HCT116 (cell line): ENCODE data around the gene PCDHGA2. TPM values are rescaled to one million over a fixed set of nuclear protein-coding genes. Genes with fewer than 3 reads are reported as not detected.

Experiments
- ATAC-seq: fragments of 200-7000 bp; cut with Tn5 transposase; 2 replicates; pipeline ENCODE4 v1.9.1; 2020; ENCODE audit warnings: mild to moderate bottlenecking, moderate library complexity
- BruUV-seq: library from RNA; stranded (reverse); fragments of 400-500 nt; replicated peaks from 2 replicates; lab custom pipeline; 2021; lab: Mats Ljungman, UMichigan
- CTCF ChIA-PET: fragments of 300-600 bp; sonication (Branson Sonifier 250); formaldehyde crosslinking; loops from one replicate; lab custom pipeline; 2021; ENCODE audit warnings: antibody characterized with exemption; lab: Charles Lee
- POLR2A ChIA-PET: fragments of 300-600, 350-600 bp; sonication (Branson Sonifier 250); formaldehyde crosslinking; loops from one replicate; lab custom pipeline; 2021; ENCODE audit warnings: antibody characterized with exemption; lab: Charles Lee
- RAD21 ChIA-PET, 2 experiments: fragments of 300-600 bp; sonication (Branson Sonifier 250); formaldehyde crosslinking; loops; one replicate each; lab custom pipeline; 2023; ENCODE audit warnings: low total read pairs in 2 of 2; ENCODE audit not compliant: uncharacterized antibody in 2 of 2, unreplicated experiment in 2 of 2, low non-redundant PET in 1 of 2; lab: Charles Lee
- DNase-seq: peaks from one replicate; pipeline ENCODE4 v3.0.0-alpha.2; 2010; ENCODE audit warnings: low read depth, low spot score
- H2AFZ ChIP-seq: fragments of 200-600 bp; shearing (Covaris generic), sonication (generic); 2 replicates; pipeline ENCODE4 v1.6.1; 2017; ENCODE audit warnings: low read depth, mixed run types, mixed read lengths, antibody characterized with exemption, low read length; ENCODE audit not compliant: poor library complexity, severe bottlenecking
- H3K27ac ChIP-seq: 2 replicates; pipeline ENCODE4 v1.5.1; 2012; ENCODE audit warnings: low read depth, low read length
- H3K27me3 ChIP-seq: fragments of 200-600 bp; sonication (generic); 2 replicates; pipeline ENCODE4 v1.6.1; 2016; ENCODE audit warnings: mixed run types, low read length, mixed read lengths; ENCODE audit not compliant: insufficient read depth
- H3K36me3 ChIP-seq, 2 experiments: fragments of 200-500 bp in 1 of 2; fragments of 200-600 bp in 1 of 2; sonication (Bioruptor generic) in 1 of 2; sonication (generic) in 1 of 2; 2 replicates each; pipeline versions ENCODE4 v1.5.1 to v1.6.1; 2014 to 2016; ENCODE audit warnings: low read length in 2 of 2, inconsistent platforms in 1 of 2, mixed read lengths in 1 of 2, mixed run types in 1 of 2; ENCODE audit not compliant: insufficient read depth in 2 of 2, control insufficient read depth in 1 of 2
- H3K4me1 ChIP-seq, 2 experiments: fragments of 200-600 bp in 1 of 2; sonication (generic) in 1 of 2; 2 replicates each; pipeline versions ENCODE4 v1.5.1 to v1.6.1; 2012 to 2017; ENCODE audit warnings: low read length in 2 of 2, inconsistent platforms in 1 of 2, mild to moderate bottlenecking in 1 of 2, mixed read lengths in 1 of 2, mixed run types in 1 of 2, moderate library complexity in 1 of 2; ENCODE audit not compliant: insufficient read depth in 2 of 2, control insufficient read depth in 1 of 2
- H3K4me2 ChIP-seq: fragments of 200-600 bp; sonication (generic); 2 replicates; pipeline ENCODE4 v1.6.1; 2017; ENCODE audit warnings: mixed run types, low read length, mixed read lengths
- H3K4me3 ChIP-seq, 2 experiments: fragments of 200-600 bp in 1 of 2; sonication (generic) in 1 of 2; replicated peaks in 1 of 2; 2 replicates each; pipeline ENCODE4 v1.5.1; 2011 to 2016; ENCODE audit warnings: low read length in 2 of 2, control low read depth in 1 of 2, low read depth in 1 of 2, mild to moderate bottlenecking in 1 of 2, mixed read lengths in 1 of 2, mixed run types in 1 of 2
- H3K79me2 ChIP-seq: fragments of 200-600 bp; sonication (generic); 2 replicates; pipeline ENCODE4 v1.6.1; 2017; ENCODE audit warnings: mild to moderate bottlenecking, mixed run types, low read length, moderate library complexity, mixed read lengths; ENCODE audit not compliant: insufficient read depth
- H3K9ac ChIP-seq: fragments of 200-600 bp; sonication (generic); 2 replicates; pipeline ENCODE4 v1.6.1; 2016; ENCODE audit warnings: low read length, mixed read lengths
- H3K9me2 ChIP-seq: fragments of 200-600 bp; sonication (generic), shearing (Covaris generic); 2 replicates; pipeline ENCODE4 v1.6.1; 2017; ENCODE audit warnings: mixed run types, mild to moderate bottlenecking, moderate library complexity; ENCODE audit not compliant: insufficient read depth
- H3K9me3 ChIP-seq, 2 experiments: fragments of 200-500 bp in 1 of 2; fragments of 200-600 bp in 1 of 2; sonication (Bioruptor generic) in 1 of 2; sonication (generic) in 1 of 2; 2 replicates each; pipeline ENCODE4 v1.6.1; 2014 to 2017; ENCODE audit warnings: low read length in 2 of 2, mixed read lengths in 2 of 2, inconsistent platforms in 1 of 2, low read depth in 1 of 2, mild to moderate bottlenecking in 1 of 2, mixed run types in 1 of 2, moderate library complexity in 1 of 2; ENCODE audit not compliant: control insufficient read depth in 1 of 2, insufficient read depth in 1 of 2
- H4K20me1 ChIP-seq: fragments of 200-600 bp; sonication (generic), shearing (Covaris generic); 2 replicates; pipeline ENCODE4 v1.6.1; 2017; ENCODE audit warnings: mixed run types, mild to moderate bottlenecking, moderate library complexity; ENCODE audit not compliant: insufficient read depth
- CBX3 ChIP-seq: IDR thresholded peaks from 2 replicates; pipeline ENCODE4 v1.6.1; 2012; ENCODE audit warnings: low read depth
- EGR1 ChIP-seq: IDR thresholded peaks from 2 replicates; pipeline ENCODE4 v1.6.1; 2012; ENCODE audit warnings: low read depth
- ELF1 ChIP-seq: IDR thresholded peaks from 2 replicates; pipeline ENCODE4 v1.6.1; 2012; ENCODE audit warnings: low read depth, borderline replicate concordance
- EZH2 ChIP-seq: fragments of 200-600 bp; sonication (generic); IDR thresholded peaks from 2 replicates; pipeline ENCODE4 v1.6.1; 2017; ENCODE audit warnings: antibody characterized with exemption, mixed run types
- EZH2phosphoT487 ChIP-seq: fragments of 200-600 bp; IDR thresholded peaks from 2 replicates; pipeline ENCODE4 v1.6.1; 2018; ENCODE audit warnings: antibody characterized with exemption, borderline replicate concordance
- FOSL1 ChIP-seq: IDR thresholded peaks from 2 replicates; pipeline ENCODE4 v1.6.1; 2012; ENCODE audit warnings: low read depth
- JUND ChIP-seq: IDR thresholded peaks from 2 replicates; pipeline ENCODE4 v1.6.1; 2012
- POLR2A ChIP-seq: IDR thresholded peaks from 2 replicates; pipeline ENCODE4 v1.7.0; 2011; ENCODE audit warnings: borderline replicate concordance; ENCODE audit not compliant: insufficient read depth, insufficient read length; ENCODE audit errors: extremely low read depth
- POLR2AphosphoS5 ChIP-seq: IDR thresholded peaks from 2 replicates; pipeline ENCODE4 v1.6.1; 2011; ENCODE audit warnings: mild to moderate bottlenecking, low read depth, low read length, moderate library complexity
- SIN3A ChIP-seq: IDR thresholded peaks from 2 replicates; pipeline ENCODE4 v1.6.1; 2012; ENCODE audit warnings: low read depth
- SP1 ChIP-seq: IDR thresholded peaks from 2 replicates; pipeline ENCODE4 v1.6.1; 2012; ENCODE audit warnings: low read depth
- TCF7L2 ChIP-seq: IDR thresholded peaks from 2 replicates; pipeline ENCODE4 v1.7.0; 2011; ENCODE audit warnings: borderline replicate concordance, inconsistent platforms; ENCODE audit not compliant: insufficient read depth, insufficient read length; ENCODE audit errors: extremely low read depth
- YY1 ChIP-seq: IDR thresholded peaks from 2 replicates; pipeline ENCODE4 v1.6.1; 2011; ENCODE audit warnings: low read length, low read depth, moderate library complexity, mild to moderate bottlenecking; ENCODE audit not compliant: insufficient replicate concordance; ENCODE audit errors: extremely low read depth
- ZBTB33 ChIP-seq: IDR thresholded peaks from 2 replicates; pipeline ENCODE4 v1.6.1; 2011; ENCODE audit warnings: mild to moderate bottlenecking, low read length, moderate library complexity; ENCODE audit not compliant: insufficient replicate concordance; ENCODE audit errors: extremely low read depth
- ZFX ChIP-seq: fragments of 450-650 bp; IDR thresholded peaks from 2 replicates; pipeline ENCODE4 v1.6.1; 2017
- ZNF274 ChIP-seq: fragments of 200-500 bp; sonication (Bioruptor generic); IDR thresholded peaks from 2 replicates; pipeline ENCODE4 v1.6.1; 2014; ENCODE audit warnings: mild to moderate bottlenecking, low read depth, low read length, inconsistent platforms
- intact Hi-C: fragments of 100-400 bp; cut with micrococcal nuclease; formaldehyde crosslinking; loops from 2 replicates; pipeline ENCODE4 v1.10.0; 2022
- total RNA-seq: library from RNA; stranded (reverse); gene quantifications from one replicate; pipeline ENCODE4 v1.2.1, GENCODE V29; 2021; ENCODE audit not compliant: unreplicated experiment
- TF ChIP-seq, protein P1 (sequence below): IDR thresholded peaks from 2 replicates; pipeline ENCODE4 v1.6.1; 2012
- TF ChIP-seq, protein P2 (sequence below), 3 experiments: fragments of 200-600 bp in 1 of 3; sonication (generic) in 1 of 3; IDR thresholded peaks in 2 of 3; conservative IDR thresholded peaks in 1 of 3; 2 replicates each; pipeline ENCODE4 v1.5.1; 2012 to 2017; ENCODE audit warnings: low read depth in 2 of 3, low read length in 2 of 3, antibody characterized with exemption in 1 of 3, borderline replicate concordance in 1 of 3, control low read depth in 1 of 3, mild to moderate bottlenecking in 1 of 3, mixed read lengths in 1 of 3, mixed run types in 1 of 3, moderate library complexity in 1 of 3; ENCODE audit not compliant: insufficient read depth in 1 of 3

PCDHGA2 gene
- total RNA-seq, 1 experiment from 2014 or later, result not detected

- no peaks in the 10 kb centered on the region for H3K4me1 ChIP-seq
- no peak overlapping the region for H3K4me3 ChIP-seq
- no peak for DNase-seq
- no peaks in the 10 kb centered on the region for H4K20me1 ChIP-seq
- TF ChIP-seq POLR2A, result no peak
- no peak for TF ChIP-seq FOSL1
- TF ChIP-seq, protein P1, sequence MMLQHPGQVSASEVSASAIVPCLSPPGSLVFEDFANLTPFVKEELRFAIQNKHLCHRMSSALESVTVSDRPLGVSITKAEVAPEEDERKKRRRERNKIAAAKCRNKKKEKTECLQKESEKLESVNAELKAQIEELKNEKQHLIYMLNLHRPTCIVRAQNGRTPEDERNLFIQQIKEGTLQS, result no peak
- no peak for TF ChIP-seq JUND
- no peak for TF ChIP-seq EGR1
- TF ChIP-seq SIN3A, result no peak
- no peak for TF ChIP-seq SP1
- no peak for TF ChIP-seq ZNF274
- no peak for TF ChIP-seq EZH2phosphoT487
- no peak for TF ChIP-seq EZH2
- no peak for TF ChIP-seq POLR2AphosphoS5
- TF ChIP-seq, protein P2, sequence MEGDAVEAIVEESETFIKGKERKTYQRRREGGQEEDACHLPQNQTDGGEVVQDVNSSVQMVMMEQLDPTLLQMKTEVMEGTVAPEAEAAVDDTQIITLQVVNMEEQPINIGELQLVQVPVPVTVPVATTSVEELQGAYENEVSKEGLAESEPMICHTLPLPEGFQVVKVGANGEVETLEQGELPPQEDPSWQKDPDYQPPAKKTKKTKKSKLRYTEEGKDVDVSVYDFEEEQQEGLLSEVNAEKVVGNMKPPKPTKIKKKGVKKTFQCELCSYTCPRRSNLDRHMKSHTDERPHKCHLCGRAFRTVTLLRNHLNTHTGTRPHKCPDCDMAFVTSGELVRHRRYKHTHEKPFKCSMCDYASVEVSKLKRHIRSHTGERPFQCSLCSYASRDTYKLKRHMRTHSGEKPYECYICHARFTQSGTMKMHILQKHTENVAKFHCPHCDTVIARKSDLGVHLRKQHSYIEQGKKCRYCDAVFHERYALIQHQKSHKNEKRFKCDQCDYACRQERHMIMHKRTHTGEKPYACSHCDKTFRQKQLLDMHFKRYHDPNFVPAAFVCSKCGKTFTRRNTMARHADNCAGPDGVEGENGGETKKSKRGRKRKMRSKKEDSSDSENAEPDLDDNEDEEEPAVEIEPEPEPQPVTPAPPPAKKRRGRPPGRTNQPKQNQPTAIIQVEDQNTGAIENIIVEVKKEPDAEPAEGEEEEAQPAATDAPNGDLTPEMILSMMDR (IDR thresholded peaks at IDR 0.05 in 2 of 3, conservative IDR thresholded peaks at IDR 0.05 in 1 of 3; ENCODE audit: borderline replicate concordance in 1 of 3, insufficient read depth in 1 of 3, low read depth in 2 of 3, low read length in 2 of 3), result no peak
- no peak for TF ChIP-seq ZFX
- TF ChIP-seq ELF1, result no peak
- no peak for TF ChIP-seq CBX3
- no peak for TF ChIP-seq TCF7L2
- no peak for TF ChIP-seq YY1
- TF ChIP-seq ZBTB33, result no peak
- no peak overlapping the region for H3K27ac ChIP-seq
- H3K27me3 ChIP-seq, result no peaks in the 10 kb centered on the region
- no peak overlapping the region for H3K9ac ChIP-seq
- no peak for ATAC-seq
- no TSS peak for BruUV-seq
- H3K9me2 ChIP-seq, result no peaks in the 10 kb centered on the region
- RAD21 ChIA-PET, result no interaction called here
- CTCF ChIA-PET, result no interaction called here
- H2AFZ ChIP-seq, result no peak overlapping the region
- H3K9me3 ChIP-seq, result no peaks in the 10 kb centered on the region; a peak in 1 of 4 replicates
- H3K36me3 ChIP-seq, result no peaks in the 10 kb centered on the region
- no peaks in the 10 kb centered on the region for H3K79me2 ChIP-seq
- POLR2A ChIA-PET, result no interaction called here
- intact Hi-C loops, result no loop called here
- no peak overlapping the region for H3K4me2 ChIP-seq
Measured at GRCh38 chr5:141389153-141390042, 50.8 kb downstream of the PCDHGA2 start.
